Inflammatory macrophage treated with lipopolysaccharide for 1 hour (primary cell): Measurements from ENCODE around the gene PANK3.
"Not testable (repeated sequence)": the region's sequence is repeated elsewhere in the genome, so short reads cannot be mapped to it uniquely, and the experiment has no call there.

Experiments
- DNase-seq, 2 donors: peaks; one replicate each; pipeline ENCODE4 v3.0.0-alpha.2; 2020 to 2022

The PANK3 gene

DNA sequence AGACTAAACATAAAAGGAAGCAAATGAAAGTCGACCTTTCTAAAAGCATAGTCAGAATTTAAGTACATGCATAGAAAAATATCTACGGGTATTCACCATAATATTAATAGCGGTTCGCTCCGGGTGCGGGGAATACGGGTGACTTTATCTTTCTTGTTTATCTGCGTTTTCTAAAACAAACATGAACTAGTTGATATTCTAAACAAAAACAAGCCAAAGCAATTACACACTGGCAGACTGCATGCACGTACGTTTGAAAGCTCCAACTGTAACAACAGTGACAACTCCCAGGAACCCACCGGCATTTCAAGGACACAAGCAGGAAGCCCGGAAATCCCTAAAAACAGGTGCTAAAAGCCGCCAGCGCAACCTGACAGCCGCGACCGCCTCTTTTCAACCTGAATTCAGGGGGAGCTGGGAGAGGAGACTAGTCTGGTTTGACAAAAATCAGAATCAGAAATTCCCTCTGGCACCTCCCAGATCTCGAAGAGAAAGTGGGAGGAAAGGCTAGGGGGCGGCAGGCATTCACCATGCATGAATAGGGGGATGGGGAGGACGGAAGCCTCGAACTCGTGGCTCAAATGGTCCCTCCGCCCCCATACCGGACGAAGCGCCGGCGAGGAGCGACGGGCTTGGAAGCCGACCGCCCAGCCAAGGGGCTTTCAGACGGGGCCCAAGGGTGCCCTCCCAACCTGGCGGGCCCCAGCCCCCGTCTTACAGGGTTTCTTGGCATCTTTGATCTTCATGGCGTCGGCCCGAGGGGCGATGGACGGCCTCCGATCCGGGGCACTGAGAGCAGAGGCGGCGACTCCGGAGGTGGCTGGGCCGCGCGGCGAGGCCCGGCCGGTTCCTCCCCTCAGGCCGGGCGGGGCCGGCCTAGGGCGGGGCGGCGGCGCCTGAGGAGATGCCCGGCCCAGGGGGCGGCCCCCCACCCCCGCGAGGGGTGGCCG lies at the start of gene PANK3:
Gene PANK3, minus strand, starts transcription at position 831 of the 950 bp plus-strand sequence. Its CDS starts 85 bp downstream, at position 746.
- DNase-seq = peak; percentile 58 to 68

- no peak for DNase-seq
These were observed 45.7 kb upstream of the PANK3 start for GRCh38 chr5:168624850-168625364.

DNA sequence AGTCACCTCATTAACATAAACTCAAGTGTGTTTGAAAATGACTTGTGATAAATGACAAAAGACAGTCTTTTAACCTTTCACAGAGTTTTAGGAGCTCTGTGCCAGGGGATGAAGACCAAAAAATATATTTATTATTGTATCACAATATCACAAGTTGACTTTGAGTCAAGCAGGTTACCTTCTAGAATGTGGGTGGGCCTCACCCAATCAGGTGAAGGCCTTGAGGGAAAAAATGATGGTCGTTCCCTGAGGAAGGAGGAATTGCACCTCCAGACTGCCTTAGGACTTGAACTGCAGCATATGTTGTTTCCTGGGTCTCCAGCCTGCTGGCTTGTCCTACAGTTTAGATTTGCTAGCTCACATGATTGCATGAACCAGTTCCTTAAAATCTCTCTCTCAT lies 41.6 kb upstream of the PANK3 start:
- DNase-seq = no peak

DNA sequence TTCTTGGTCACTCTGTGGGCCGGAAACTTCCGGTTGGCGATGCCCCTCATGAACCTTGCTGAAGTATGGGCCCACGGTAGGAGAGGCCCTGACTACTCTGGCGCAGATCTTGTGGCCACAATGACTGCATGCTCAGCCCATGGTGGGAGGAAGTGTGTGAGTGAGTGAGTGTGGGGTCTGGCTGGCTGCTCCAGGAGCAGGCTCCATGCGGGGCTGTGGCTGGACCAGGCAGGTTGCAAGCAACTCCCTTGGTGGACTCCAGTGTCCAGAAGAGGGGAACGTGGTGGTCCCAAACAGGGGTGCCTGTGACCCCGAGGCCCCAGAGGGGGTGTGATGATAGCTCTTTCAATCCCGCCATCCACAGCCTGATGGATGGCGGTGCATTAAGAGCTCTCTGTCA lies 35.5 kb upstream of the PANK3 start:
- no peak for DNase-seq

GRCh38 chr5:168613996-168614395 lies 34.8 kb upstream of the PANK3 start:
- DNase-seq = no peak

GRCh38 chr5:168613396-168613795 lies 34.2 kb upstream of the PANK3 start:
- DNase-seq = no peak

DNA sequence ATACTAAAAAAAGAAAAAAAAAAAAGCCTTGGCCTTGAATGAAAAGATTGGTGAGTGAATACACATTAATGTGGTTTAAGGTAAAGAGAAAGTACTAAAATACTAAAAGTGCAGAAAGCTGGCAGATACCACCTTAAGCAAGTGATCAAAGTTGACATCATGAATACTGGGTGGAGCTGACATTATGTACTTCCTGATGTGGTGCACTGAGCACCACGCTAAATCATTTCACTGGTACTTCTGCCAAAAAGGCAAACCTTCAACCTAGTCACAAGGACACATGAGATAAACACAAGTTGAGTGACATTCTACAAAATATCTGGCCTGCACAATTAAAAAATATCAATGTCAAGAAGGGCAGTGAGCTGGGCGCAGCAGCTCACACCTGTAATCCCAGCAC lies 33.8 kb upstream of the PANK3 start:
- no peak for DNase-seq

GRCh38 chr5:168612123-168612522 lies 33.0 kb upstream of the PANK3 start:
- DNase-seq = no peak

DNA sequence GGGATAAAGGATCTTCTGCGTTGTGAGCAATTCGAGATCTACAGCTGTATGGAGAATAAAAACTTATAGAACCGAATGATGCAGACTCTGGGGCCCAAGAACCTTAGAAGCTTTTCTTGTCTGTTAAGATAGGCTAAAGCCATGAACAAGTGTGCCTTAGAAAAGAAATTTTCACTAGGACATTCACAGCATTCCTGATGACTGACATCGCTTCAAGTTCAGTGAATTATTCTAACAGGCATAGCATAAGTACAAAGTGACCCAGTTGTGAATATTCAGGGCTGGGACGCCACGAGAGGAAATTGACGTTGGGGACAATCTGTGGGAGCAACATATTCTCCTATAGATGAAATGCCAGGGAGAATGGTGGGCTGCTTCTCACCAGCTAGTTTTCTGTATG lies 32.0 kb upstream of the PANK3 start:
- no peak for DNase-seq

- DNase-seq = no peak
These were observed 30.8 kb upstream of the PANK3 start for GRCh38 chr5:168609806-168610482.

DNA sequence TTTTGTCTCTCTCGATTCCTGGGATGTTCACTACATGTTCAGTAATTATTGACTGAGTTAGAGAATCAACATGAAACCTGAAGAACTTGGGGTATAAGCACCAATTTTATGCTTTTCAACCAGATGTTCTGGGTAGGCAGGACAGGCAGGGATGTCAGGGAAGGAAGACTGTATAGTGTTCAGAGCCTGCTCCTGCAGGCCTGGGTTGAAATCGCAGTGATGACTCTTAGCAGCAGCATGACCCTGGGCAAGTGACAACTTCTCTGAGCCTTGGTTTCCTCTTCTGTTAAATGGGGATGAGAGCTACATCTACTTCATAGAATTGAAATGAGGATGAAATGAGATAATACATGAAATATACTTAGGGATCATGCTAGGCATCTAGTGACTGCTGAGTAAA lies 29.7 kb upstream of the PANK3 start:
- no peak for DNase-seq

DNA sequence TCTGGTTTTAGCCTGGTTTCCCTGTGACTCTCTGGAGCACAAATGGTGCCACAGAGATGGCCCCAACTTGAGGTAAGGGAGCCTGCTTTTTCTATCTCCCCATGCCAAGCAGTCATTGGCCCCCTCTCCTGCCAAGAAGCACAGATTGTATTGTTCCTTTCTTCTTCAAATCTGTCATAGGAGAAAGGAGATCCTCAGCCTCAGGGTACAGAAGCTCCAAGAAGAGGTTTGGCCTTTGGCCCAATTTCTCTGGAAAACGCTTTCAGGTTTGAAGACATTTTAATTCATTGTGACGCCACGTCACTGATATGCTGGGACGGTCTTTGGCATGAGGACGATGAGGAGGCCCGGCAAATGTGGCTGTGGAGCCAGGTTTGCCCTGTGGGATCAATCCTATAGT lies 29.2 kb upstream of the PANK3 start:
- no peak for DNase-seq

DNA sequence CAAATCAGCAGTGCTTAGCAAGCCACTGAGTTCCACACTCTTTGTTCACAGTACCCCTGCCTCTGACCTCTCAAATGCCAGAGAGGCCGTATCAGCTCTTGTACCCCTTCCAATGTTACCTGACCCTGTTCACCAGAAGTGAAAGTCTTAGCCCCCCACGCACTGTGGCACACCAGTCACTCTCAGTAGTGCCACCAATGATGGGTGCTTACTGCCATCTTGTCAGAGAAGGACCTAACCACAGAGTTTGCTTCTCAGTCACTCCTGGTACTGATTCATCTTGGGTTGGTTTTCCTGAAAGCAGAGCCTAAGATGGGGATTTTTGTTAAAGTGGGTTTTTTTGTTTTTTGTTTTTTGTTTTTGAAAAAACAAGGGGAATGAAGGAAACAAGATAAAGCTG lies 28.8 kb upstream of the PANK3 start:
- no peak for DNase-seq

DNA sequence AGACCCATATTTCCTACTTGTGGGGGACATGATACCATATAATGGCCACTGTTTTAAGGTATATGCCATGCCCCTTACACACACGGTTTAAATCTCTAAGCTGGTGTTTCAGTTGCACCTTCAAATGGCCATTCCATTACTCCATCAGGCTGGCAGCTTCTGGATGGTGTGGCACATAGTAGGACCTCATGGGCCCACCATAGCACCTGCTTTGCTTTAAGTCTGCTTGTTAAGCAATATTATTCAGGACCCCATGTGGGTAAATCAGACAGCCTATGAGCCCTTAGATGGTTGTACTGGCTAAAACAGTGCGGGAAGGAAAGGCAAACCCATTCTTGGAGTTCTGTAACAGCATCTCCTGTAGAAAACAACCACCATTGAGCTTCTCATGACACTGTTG lies 27.4 kb upstream of the PANK3 start:
- DNase-seq = no peak

DNA sequence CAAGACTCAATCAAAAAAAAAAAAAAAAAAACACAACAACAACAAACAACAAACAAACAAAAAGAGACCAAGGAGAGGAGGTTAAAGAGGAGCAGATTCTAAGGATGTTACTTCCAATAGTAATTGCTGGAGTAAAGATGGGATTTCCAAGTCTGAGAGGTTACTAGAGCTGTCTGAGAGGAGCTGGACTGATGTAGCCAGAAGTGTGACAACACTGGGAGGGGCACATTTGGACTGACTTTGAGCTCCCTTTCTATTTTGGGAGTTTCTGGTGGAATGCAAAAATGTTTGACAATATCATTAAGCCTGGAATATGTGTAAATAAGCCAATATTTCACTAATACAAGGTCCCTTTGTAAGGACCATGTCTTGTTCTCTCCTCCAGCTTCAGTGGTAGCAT lies 25.3 kb upstream of the PANK3 start:
- DNase-seq = no peak

GRCh38 chr5:168603746-168604145 lies 24.6 kb upstream of the PANK3 start:
- no peak for DNase-seq

- no peak for DNase-seq
These were observed 23.3 kb upstream of the PANK3 start for GRCh38 chr5:168602517-168602916.

- no peak for DNase-seq
These were observed 22.8 kb upstream of the PANK3 start for GRCh38 chr5:168601972-168602371.

- DNase-seq = no peak
These were observed 21.2 kb upstream of the PANK3 start for GRCh38 chr5:168600409-168600808.

DNA sequence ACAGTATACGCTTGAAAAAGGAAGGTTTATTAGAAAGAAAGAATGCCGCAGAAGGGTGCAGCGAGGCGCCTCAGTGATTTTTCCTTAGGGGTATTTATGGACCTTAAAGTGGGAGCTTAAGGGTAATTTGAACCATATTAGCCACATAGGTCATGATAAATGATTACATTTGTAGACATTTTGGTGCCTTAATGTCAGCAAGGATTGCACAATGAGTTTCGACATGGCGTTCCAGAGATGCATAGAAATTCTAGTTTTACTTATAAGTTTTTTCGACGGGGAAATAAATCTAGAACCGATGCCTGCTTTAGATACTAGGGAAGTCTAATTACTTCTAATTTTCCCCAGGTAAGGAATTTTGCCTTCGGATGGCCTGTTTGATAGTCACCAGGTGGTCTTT lies 20.7 kb upstream of the PANK3 start:
- no peak for DNase-seq

GRCh38 chr5:168598639-168599038 lies 19.5 kb upstream of the PANK3 start:
- no peak for DNase-seq

DNA sequence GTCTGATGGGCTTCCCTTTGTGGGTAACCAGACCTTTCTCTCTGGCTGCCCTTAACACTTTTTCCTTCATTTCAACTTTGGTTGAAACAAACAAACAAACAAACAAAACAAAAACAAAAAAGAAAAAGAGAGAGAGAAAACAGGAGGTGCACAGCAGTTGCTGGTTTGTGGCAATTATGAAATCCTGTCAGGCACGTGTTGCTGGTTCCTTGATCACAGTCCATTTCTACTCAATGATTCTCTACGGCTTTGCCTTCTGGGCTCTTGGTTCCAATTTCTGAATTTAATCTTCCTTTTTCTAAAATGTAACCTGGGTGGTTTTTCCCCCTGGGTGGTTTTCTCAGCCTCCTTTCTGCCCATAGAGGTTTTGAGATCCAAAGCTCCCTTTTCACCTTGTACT lies 17.8 kb upstream of the PANK3 start:
- DNase-seq = no peak

DNA sequence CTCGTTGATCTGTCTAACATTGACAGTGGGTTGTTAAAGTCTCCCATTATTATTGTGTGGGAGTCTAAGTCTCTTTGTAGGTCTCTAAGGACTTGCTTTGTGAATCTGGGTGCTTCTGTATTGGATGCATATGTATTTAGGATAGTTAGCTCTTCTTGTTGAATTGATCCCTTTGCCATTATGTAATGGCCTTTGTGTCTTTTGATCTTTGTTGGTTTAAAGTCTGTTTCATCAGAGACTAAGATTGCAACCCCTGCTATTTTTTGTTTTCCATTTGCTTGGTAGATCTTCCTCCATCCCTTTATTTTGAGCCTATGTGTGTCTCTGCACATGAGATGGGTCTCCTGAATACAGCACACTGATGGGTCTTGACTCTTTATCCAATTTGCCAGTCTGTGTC lies 17.0 kb upstream of the PANK3 start:
- DNase-seq = not testable (repeated sequence)

DNA sequence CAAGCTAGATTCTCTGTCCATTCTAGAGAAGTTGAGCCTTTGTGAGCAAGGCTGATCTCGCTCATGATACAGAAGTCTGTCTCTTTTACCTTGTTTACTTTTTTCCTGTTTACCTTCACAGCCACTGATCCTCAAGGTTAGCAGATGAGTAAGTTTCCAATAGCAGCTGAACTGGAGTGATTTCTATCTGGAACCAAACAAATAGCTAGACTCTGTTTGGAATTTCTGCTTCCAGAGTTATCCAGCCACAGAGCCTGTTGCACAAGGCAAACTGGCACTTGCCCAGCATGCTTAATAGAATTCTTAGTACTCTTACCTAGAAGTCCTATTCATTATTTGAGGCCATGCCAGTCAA lies 12.8 kb upstream of the PANK3 start:
- no peak for DNase-seq
